Activated CD4-positive, alpha-beta T cell treated with anti-CD3 and anti-CD28 coated beads, Interleukin-2, Interleukin-6, amounts not matched to agents 100 ng/mL and 50 ng/mL, durations not matched to agents 16 hours and 8 hours (primary cell): ENCODE results near the gene FMN2.
"Not testable (repeated sequence)": the region's sequence is repeated elsewhere in the genome, so short reads cannot be mapped to it uniquely, and the experiment has no call there.

ENCODE experiments used
- DNase-seq: peaks from one replicate; pipeline ENCODE4 v3.0.0-alpha.2; 2020

FMN2 gene

DNA sequence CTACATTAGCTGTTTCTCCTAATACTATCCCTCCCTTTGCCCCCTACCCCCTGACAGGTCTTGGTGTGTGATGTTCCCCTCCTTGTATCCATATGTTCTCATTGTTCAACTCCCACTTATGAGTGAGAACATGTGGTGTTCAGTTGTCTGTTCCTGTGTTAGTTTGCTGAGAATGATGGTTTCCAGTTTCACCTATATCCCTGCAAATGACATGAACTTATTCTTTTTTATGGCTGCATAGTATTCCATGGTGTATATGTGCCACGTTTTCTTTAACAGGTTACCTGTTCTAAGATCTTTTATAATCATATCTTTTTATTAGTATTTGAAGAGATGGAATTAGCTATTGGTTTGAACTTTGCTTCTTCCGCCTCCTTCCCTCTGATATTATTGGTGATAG, 172.8 kb downstream of the FMN2 start:
- not testable (repeated sequence) for DNase-seq

GRCh38 chr1:240271081-240271480, 179.4 kb downstream of the FMN2 start:
- no peak for DNase-seq

DNA sequence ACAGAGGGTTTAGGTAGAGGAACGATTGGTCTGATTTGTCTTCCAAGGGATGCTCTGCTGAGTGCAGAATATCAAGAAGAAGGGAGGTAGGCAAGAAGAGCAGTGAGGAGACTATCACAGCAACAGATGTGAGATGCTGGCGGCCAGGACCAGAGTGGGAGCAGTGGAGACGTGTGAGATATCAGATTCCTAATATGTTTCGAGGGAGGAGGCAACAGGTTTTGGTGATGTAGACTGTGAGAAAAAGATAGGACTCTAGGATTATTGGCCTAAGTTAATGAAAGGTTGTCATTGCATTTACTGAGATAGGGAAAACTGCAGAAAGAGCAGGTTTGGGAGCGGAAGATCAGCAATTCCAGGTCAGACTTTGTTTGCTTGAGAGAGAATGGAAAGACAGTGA, 182.9 kb downstream of the FMN2 start:
- DNase-seq: no peak

DNA sequence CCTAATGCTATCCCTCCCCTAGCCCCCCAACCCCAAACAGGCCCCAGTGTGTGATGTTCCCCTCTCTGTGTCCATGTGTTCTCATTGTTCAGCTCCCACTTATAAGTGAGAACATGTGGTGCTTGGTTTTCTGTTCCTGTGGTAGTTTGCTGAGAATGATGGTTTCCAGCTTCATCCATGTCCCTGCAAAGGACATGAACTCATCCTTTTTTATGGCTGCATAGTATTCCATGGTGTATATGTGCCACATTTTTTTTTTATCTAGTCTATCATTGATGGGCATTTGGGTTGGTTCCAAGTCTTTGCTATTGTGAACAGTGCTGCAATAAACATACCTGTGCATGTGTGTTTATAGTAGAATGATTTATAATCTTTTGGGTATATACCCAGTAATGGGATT, 183.5 kb downstream of the FMN2 start:
- not testable (repeated sequence) for DNase-seq

- DNase-seq: no peak
These were observed 186.4 kb downstream of the FMN2 start for GRCh38 chr1:240278082-240278481.

DNA sequence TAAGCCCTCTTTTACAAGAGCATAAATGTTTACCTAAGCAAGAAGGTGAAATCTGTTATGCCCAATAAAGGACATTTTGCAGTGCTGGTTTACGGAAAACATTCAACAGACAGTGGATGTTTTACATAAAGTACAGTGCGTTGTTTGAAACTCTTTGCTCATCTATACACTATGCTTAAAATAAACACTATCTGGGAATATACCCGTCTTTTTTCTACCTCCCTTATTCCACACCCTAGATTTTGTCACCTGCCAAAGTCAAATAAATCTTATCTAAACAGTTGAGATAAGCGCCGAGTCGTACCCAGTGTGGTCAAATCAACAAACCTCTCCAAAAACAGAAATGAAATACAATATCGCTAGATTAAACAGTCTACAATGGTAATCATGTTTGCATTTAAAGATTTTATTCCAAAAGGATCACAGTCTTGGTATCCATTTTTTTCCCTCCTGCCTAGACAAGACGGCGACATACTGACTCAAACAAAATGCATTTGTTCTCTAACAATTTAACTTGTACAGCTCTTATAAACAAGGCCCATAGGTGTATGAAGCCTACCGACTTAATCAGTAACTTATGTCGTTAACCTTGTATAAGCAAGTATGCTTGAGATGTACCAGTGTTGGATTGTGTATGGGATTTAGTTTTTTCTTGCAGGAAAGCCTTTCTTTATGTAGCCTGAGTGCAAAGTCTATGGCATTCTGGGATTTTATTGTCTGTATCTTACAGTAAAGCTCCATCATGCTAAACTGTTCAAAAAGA, 189.1 kb downstream of the FMN2 start:
- DNase-seq: no peak

- DNase-seq: no peak
These were observed 190.6 kb downstream of the FMN2 start for GRCh38 chr1:240282061-240282830.

- DNase-seq: no peak
These were observed 193.2 kb downstream of the FMN2 start for GRCh38 chr1:240284656-240285414.

- DNase-seq: no peak
These were observed 193.9 kb downstream of the FMN2 start for GRCh38 chr1:240285540-240285939.

DNA sequence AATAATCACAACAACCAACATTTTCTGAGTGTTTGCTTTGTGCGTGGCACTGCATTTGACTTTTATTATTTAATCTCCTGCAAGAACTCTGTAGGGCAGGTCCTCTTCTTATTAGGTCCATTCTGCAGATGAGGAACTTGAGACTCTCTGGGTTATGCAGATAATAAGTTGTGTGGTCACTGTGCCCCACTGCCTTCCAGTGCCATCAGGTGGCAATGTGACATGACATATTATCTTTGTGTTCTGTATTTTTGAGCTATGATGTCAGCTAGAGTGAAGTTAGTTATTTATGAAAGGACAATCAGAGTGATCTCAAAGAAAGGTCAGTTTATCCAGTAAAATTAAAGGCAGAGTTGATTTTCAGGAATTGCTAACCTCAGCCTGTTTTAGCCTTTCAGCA, 196.0 kb downstream of the FMN2 start:
- no peak for DNase-seq

- DNase-seq: no peak
These were observed 202.0 kb downstream of the FMN2 start for GRCh38 chr1:240293706-240294105.

DNA sequence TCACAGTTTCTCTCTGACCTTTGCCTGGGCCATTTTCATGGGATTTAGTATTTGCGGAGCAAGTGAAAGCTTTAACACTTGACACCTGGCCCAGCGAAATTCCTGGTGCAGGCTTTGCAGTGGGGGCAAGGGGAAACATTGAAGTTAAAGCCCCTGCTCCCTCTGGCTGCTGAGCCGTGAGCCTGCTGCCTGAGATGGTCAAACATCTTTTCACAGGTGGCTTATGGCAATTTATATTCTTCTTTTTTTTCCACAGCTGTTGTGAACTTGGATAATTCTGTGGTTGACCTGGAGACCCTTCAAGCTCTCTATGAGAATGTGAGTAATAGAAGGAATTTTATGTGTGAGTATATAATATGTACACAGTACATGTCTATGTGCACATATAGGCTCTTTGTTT, 202.9 kb downstream of the FMN2 start:
- no peak for DNase-seq

- DNase-seq: no peak
These were observed 204.1 kb downstream of the FMN2 start for GRCh38 chr1:240295811-240296210.

DNA sequence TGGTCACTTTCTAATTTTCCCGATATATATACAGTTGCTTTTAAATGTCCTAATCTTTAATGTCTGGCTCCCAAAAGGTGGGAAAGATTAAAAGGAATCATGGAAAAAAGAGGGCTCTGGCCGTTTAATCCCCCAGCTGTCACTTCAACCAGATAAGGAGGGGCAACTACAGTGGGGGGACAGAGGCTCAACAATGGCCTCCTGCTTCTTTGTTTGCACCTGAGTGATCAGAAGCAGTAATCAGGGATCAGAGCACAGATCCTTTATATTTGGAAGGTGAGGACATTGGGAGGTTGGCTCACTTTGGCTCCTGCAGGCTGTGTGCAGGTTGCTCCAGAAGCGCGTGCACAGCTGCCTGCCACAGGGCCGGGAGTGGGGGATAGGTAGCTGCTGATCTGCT, 212.8 kb downstream of the FMN2 start:
- no peak for DNase-seq

GRCh38 chr1:240306673-240307072, 215.0 kb downstream of the FMN2 start:
- no peak for DNase-seq

DNA sequence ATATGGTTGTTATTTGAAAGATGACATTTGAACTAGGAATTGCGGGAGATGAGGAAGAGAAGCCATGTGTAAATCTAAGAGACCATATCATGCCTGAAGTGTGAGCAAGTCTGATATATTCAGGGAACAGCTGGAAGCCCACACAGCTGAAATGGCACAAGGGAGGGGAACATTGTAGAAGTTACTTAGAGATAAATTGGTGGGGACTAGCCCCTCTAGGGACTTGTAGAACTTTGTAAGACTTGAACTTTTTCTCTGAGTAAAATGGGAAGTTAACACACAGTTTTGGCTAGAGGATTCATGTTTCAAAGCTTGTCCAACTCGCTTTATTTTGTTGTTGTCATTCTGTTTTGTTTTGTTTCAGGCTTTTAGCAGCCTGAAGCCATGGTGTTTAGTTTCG, 216.4 kb downstream of the FMN2 start:
- DNase-seq: no peak

- DNase-seq: no peak
These were observed 218.1 kb downstream of the FMN2 start for GRCh38 chr1:240309769-240310168.

GRCh38 chr1:240310226-240310925, 218.7 kb downstream of the FMN2 start:
- no peak for DNase-seq

- DNase-seq: no peak
These were observed 221.2 kb downstream of the FMN2 start for GRCh38 chr1:240312872-240313271.

GRCh38 chr1:240314845-240315801, 223.4 kb downstream of the FMN2 start:
- no peak for DNase-seq

DNA sequence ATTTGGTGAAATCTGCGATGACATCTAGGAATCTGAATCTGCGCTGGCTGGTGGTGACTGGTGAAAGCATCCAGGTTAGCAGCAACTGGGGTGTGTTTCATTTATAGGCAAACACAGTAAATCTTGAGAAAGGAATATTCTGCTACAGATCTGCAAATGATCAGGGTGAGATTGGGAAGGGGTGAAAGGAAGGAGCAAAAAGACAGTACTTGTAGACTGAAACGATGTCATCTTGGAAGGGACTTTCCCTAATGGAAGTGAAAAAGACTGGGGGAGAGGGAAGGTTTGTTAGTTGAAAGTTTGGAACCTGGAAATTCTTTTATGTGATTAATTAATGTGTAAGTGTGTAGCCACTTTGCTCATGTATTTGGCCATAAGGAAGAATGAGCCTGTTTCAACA, 228.3 kb downstream of the FMN2 start:
- no peak for DNase-seq

DNA sequence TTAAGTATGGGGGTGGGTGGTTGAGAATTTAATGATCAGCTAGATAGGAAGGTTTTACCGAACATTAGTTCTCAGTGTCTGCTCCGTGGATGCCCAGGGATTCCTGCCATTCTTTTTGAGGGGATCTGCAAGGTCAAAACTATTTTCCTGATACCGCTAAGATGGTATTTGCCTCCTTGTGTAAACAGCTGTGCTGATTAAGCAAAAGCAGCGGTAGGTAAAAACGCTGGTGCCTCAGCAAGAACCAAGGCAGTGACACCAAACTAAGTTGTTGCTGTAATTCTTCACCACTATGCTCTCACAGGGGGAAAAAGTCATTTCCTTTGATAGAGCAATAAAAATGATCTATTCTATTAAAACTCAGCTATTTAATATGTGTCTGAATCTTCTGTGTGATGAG, 229.0 kb downstream of the FMN2 start:
- DNase-seq: no peak
